ENCODE measurements around the gene IQSEC3.

DNA sequence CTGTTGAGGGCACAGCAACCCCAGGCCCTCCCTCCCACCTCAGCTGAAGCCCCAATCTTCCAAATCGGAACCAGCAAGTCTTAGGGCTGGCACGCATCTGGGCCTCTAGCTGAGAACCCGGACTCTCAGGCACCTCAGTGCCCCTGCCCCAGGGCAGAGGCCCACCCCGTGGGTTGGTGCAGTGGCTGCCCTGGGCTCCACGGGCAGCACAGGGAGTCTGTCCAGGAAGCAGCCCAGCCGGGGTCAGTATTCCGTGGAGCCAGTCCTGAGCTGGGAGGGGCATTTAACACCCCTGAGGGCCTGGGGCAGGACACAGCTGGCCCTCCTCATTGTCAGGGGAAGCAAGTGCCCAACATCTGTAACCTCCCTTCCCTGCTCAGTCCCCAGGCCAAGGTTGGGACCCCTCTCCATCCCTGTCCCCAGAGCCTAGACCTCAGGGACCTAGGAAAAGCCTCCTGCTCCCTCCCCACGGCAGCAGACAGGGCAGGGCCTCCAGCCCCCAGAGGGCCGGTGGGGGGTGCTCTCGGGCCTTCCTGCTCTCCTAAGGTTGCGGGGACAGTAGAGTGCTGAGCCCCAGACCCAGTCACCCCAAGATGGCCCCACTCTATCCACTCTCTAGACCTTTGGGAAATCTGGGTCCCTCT is 110.9 kb downstream of the IQSEC3 start:
- no peak for TF ChIP-seq EZH2 (optimal IDR thresholded peaks at IDR 0.05; ENCODE audit: low read depth, low read length)
- TF ChIP-seq, protein P1, sequence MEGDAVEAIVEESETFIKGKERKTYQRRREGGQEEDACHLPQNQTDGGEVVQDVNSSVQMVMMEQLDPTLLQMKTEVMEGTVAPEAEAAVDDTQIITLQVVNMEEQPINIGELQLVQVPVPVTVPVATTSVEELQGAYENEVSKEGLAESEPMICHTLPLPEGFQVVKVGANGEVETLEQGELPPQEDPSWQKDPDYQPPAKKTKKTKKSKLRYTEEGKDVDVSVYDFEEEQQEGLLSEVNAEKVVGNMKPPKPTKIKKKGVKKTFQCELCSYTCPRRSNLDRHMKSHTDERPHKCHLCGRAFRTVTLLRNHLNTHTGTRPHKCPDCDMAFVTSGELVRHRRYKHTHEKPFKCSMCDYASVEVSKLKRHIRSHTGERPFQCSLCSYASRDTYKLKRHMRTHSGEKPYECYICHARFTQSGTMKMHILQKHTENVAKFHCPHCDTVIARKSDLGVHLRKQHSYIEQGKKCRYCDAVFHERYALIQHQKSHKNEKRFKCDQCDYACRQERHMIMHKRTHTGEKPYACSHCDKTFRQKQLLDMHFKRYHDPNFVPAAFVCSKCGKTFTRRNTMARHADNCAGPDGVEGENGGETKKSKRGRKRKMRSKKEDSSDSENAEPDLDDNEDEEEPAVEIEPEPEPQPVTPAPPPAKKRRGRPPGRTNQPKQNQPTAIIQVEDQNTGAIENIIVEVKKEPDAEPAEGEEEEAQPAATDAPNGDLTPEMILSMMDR (IDR thresholded peaks at IDR 0.05; ENCODE audit: low read length), result no peak
